NCI-H1930 (cell line): ENCODE data around the gene QKI.

Source experiments
- DNase-seq, 2 experiments: peaks; one replicate each; lab custom pipeline; 2025; lab: John Stamatoyannopoulos, UW

The QKI gene

DNA sequence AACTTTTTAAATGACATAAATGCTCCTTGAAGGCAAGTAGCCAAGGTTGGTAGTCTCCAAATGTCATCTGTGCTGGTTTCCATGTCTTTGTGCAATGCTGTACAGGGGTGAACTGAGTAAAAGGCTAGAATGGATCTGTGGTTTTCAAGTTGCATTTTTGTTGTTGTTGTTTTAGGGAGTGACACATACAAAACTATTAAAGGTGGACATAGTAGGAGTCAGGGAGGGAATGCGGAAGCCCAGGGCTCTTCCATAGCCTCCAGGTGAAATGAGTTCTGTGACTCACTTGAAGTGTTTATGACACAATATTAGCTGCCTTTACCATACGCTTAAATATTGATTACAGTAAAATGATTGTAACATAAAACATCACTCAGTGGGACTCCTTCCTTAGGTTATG is 22.5 kb upstream of the QKI start:
- DNase-seq: no peak

GRCh38 chr6:163392533-163392932 is 22.0 kb upstream of the QKI start:
- no peak for DNase-seq

GRCh38 chr6:163393923-163394322 is 20.6 kb upstream of the QKI start:
- DNase-seq: no peak

DNA sequence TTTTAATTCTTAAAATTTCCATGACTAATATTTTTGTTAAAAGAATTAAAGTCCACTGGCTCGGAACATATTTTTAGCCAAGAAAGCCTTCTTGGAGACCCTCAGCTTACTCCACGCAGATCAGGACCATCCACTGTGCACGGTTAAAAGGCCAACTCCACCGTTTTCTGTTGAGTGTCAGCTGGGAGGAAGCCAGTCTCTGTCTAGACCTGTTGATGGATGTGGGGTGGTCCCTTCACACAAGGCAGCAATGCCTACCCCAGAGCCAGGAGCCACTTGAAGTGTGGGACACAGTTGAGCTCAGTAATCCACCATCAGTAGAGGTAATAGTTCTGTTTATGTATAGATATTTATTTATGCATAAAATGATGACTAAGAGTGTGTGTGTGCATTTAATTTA is 19.9 kb upstream of the QKI start:
- DNase-seq: no peak

DNA sequence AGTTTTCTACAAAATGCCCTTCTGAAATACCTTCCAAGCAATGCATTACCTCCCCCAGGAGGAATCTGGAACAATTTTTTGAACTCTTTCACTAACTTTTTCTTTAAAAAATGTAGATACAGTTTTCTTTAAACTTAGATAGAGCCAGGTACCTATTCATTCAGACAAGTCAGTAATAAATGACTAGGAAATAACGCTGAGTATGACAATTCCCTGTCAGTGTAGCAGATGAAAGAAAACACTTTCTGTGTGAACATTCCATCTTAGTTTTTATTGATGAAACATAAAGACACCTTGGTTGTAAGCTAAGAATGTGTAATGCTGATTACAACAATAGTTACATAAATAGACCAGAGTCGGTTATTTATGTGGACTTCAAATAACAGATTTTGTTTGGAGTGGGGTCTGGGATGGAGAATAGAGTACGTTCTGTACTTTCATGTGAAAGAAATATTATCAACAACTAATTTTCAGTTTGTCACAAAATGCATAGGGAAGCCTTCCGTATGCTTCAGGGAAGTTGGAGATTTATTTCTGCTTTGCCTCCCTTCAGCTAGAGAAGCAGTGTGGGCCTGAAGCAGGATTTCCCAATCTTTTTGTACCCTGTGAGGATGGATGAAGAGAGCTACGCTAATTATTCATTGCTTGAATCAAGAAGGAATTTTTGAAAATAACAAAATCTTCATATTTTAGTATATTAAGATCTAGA is 19.2 kb upstream of the QKI start:
- no peak for DNase-seq

GRCh38 chr6:163395831-163396185 is 18.7 kb upstream of the QKI start:
- no peak for DNase-seq

- no peak for DNase-seq
Measured at GRCh38 chr6:163397326-163397725, 17.2 kb upstream of the QKI start.

DNA sequence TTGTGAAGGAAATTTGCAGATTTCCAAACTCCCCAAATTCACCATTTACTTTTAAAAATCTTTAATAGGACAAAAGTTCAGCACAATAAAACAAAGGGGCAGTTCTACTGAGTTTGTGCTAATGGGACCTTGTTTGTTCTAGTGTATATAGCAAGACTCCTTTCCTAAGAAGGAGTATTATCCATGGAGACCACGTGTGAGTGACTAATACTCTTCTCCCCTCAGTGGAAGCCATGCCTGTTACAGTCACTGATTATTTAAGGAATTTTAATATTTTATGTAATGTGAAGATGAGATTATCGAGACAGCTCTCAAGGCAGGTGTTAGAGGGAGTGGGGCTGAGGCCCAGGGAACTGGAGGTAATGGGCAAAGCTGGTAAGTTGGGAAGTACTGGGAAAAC is 16.4 kb upstream of the QKI start:
- DNase-seq: no peak

GRCh38 chr6:163398815-163399214 is 15.7 kb upstream of the QKI start:
- no peak for DNase-seq

GRCh38 chr6:163400509-163400908 is 14.0 kb upstream of the QKI start:
- no peak for DNase-seq

- no peak for DNase-seq
Measured at GRCh38 chr6:163401039-163401885, 13.3 kb upstream of the QKI start.

DNA sequence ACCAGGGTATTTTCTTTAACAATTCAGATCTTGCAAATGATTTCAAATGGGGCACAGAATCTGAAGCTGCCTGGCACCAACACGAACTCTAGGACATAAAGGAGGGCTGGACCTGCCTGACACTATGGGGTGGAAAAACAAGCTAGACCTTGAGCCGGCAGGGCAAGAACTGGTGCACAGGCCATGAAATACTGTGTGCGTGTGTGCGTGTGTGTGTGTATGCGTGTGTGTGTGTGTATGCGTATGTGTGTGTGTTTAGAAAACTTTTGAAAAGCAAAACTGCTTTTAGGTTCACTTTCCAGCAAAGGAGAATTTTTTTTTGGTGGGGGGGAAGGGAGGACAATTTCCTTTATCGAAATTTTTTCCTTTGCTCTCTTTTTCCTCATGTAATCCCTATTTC is 11.9 kb upstream of the QKI start:
- no peak for DNase-seq

DNA sequence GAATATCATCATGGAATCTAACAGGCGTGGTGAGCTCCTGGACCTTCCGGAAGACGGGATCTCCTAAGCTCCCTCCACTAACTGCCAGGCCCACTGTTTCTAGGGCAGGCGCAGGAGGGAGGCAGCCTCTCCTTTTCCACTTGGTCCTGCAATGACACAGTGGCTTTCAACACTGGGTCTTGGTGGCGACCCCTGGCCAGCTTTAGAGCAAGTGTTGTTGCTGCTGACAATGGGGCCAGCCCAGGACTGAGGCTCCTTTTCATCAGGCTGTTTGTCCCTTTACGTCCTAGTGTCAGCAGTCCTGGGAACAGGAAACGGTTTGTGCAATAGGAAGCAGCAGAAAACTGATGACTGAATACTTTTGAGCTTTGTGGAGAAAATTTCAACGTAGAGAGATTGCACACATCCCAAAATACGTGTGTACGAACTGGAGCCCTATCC is 9.7 kb upstream of the QKI start:
- no peak for DNase-seq

DNA sequence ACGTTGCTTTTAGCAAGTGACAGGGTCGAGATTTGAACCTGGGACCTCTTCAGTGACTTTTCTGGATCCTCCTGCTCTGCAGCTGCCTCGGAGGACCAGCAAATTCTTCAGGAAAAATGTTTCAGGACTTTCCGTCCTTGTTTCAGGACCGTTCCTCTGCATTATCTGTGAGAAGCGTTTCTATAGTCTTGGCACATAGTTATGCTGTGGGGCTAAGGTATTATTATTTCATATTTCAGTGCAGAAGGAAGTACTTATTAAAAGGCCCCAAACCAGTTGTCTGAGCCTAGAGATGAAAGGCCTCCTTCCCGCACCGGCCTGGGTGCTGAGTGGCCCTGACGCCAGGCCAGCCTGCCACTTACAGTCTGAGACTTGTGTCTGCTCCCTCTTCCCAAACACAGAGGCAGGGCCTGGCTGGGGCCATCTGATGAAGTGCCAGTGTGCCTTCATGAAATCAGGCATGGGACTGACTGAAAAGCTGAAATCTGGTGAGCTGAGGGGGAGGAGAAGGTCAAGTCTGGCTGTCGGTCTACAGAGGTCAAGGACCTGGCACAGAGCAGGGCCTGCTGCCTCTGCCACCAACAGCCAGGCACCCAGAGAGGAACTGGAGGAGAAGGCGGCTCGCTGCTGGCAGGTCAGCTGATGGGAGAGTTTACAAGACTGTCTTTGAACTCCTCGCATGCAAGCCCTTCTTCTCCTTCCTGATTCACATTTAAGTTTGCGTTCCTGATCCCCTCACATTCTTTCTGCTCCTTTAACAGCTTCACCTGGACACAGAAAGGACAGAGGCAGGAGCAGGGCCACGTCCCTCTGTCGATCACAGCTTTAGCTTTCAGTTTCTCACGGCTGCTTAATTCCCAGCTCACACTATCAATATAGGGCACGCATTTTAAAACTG is 8.9 kb upstream of the QKI start:
- no peak for DNase-seq

DNA sequence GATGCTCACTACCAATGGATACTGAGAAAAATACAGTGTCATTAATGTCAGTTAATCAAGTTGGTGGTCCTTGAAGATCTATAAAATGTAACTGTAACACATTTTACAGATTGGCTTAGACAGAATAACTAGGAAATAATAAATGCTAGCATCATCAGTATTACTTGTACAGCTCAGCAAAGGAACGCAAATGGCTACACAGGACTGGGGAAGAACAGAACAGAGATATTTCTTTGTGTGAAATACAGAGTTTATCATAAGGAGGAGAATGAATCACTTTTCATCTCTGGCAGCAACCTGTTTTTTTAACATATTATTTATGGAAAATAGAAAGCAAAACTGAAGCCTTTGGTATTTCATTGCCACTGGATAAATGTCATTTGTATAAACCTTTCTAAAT is 8.2 kb upstream of the QKI start:
- DNase-seq: no peak

GRCh38 chr6:163406830-163407229 is 7.7 kb upstream of the QKI start:
- no peak for DNase-seq

GRCh38 chr6:163408352-163408991 is 6.0 kb upstream of the QKI start:
- DNase-seq: no peak

DNA sequence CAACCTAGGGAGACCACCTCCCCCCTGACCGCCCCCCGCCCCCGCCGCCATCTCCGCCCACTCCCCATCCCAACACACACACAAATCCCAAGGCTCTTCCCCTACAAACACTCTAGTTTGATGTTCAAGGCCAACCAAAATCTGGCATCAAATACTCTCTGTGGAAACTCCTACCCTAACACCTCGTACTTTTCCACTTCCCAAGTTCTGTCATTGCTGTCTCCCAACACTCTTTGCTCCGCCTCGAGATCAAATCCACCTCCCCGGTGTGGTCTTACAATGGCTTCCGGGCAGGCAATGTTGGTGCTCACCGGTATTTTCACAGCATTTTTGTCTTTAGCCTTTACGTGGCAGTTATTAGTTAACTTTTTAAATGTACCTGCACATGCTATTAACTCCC is 4.8 kb upstream of the QKI start:
- DNase-seq: no peak

DNA sequence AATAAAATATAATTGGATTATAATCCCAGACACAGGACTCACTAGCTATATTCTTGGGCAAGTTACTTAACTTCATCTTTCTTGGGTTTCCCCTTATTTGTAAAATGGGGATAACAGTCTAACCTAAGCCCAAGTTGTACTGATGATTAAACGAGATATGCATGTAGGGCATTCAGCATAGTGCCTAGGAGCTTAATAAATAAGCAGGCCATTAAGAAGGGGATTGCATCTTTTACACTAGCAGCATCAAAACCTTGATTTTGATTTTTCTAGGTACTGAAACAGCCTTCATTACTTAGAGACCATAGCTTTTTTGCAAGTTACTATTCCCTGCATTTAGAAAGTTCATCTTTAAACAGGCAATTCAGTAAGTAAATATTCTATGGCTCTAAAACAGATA is 2.2 kb upstream of the QKI start:
- no peak for DNase-seq

- DNase-seq: no peak
Measured at GRCh38 chr6:163412801-163413344, 1.6 kb upstream of the QKI start.

DNA sequence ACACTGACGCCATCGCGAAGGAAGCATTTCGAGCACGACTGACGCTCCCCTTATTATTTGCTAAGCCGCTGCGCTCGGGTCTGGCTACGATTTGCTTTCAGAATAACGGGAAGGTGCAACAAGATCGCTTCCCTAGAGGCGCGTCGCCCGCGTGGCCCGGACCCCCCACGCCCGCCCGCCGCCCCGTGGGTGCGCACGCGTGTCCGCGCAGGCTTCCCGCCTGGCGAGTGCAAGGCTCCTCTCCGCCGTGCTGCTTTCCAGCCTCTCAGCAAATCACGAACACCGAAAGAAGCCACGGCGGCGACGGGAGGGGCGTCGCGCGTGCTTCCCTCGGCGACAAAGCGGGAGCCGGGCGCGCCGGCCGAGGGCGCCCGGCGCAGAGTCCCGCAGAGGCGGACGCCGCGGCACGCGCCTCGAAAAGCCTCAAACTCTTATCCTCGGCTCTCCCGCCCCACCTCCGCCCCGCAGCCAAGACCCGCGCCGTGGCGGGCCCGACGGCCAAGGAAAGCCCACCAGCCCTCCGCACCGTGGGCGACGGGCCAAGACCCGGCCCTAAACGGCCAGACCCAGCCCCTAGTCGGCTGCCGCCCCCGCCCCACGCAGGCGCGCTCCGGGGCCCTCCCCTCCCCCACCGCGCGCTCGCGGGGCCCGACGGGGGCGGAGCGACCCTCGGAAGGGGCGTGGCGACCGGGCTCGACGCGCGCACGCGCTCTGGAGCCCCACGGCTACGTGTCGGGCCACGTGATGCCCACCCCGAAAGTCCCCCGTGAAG is 987 bp upstream of the QKI start:
- peak; percentile 45 to 77 for DNase-seq
